MM.1S (cell line): ENCODE data around the gene DAB2IP.

Experiments
- DNase-seq: peaks from one replicate; pipeline ENCODE4 v3.0.0-alpha.2; 2015
- H2AFZ ChIP-seq: fragments of 300-600 bp; sonication (generic); 2 replicates; pipeline ENCODE4 v1.6.0; 2016; ENCODE audit warnings: antibody characterized with exemption, low read length
- H3F3A ChIP-seq: fragments of 300-600 bp; sonication (generic); 2 replicates; pipeline ENCODE4 v1.6.1; 2016; ENCODE audit warnings: mild to moderate bottlenecking, antibody characterized with exemption, low read length, moderate library complexity, mixed read lengths; ENCODE audit not compliant: insufficient read depth
- H3K27ac ChIP-seq: fragments of 300-600 bp; sonication (generic); 2 replicates; pipeline ENCODE4 v1.5.1; 2016; ENCODE audit warnings: mild to moderate bottlenecking, low read length
- H3K27me3 ChIP-seq: fragments of 300-600 bp; sonication (generic); replicated peaks from 2 replicates; pipeline ENCODE4 v1.6.0; 2016; ENCODE audit warnings: low read length; ENCODE audit not compliant: insufficient read depth
- H3K36me3 ChIP-seq: fragments of 300-600 bp; sonication (generic); replicated peaks from 2 replicates; pipeline ENCODE4 v1.6.1; 2016; ENCODE audit warnings: mild to moderate bottlenecking, low read length, mixed read lengths; ENCODE audit not compliant: insufficient read depth
- H3K4me1 ChIP-seq: fragments of 300-600 bp; sonication (generic); 2 replicates; pipeline ENCODE4 v1.6.1; 2016; ENCODE audit warnings: low read length, mixed read lengths
- H3K4me2 ChIP-seq: fragments of 300-600 bp; sonication (generic); 2 replicates; pipeline ENCODE4 v1.6.0; 2016; ENCODE audit warnings: low read depth, low read length
- H3K4me3 ChIP-seq: fragments of 300-600 bp; sonication (generic); 2 replicates; pipeline ENCODE4 v1.5.1; 2016; ENCODE audit warnings: low read length, mixed read lengths
- H3K79me2 ChIP-seq: fragments of 300-600 bp; sonication (generic); 2 replicates; pipeline ENCODE4 v1.6.1; 2016; ENCODE audit warnings: mixed run types, low read length, mixed read lengths
- H3K9ac ChIP-seq: fragments of 300-600 bp; sonication (generic); 2 replicates; pipeline ENCODE4 v1.6.1; 2016; ENCODE audit warnings: low read length, mixed read lengths
- H3K9me2 ChIP-seq: fragments of 300-600 bp; sonication (generic); replicated peaks from 2 replicates; pipeline ENCODE4 v1.6.1; 2016; ENCODE audit warnings: mild to moderate bottlenecking, low read length, mixed read lengths; ENCODE audit not compliant: insufficient read depth
- H3K9me3 ChIP-seq: fragments of 300-600 bp; sonication (generic); replicated peaks from 2 replicates; pipeline ENCODE4 v1.6.1; 2016; ENCODE audit warnings: mild to moderate bottlenecking, low read length, mixed read lengths; ENCODE audit not compliant: insufficient read depth
- H4K20me1 ChIP-seq: fragments of 300-600 bp; sonication (generic); 2 replicates; pipeline ENCODE4 v1.6.1; 2016; ENCODE audit warnings: mild to moderate bottlenecking, low read length, moderate library complexity, mixed read lengths; ENCODE audit not compliant: insufficient read depth
- CTCF ChIP-seq: fragments of 300-600 bp; sonication (generic); IDR thresholded peaks from 2 replicates; pipeline ENCODE4 v1.5.1; 2016; ENCODE audit warnings: antibody characterized with exemption, low read length, mixed read lengths
- EZH2 ChIP-seq: fragments of 300-600 bp; sonication (generic); optimal IDR thresholded peaks from 2 replicates; pipeline ENCODE3; 2017; ENCODE audit warnings: low read depth, mild to moderate bottlenecking, antibody characterized with exemption, low read length, mixed read lengths
- EZH2phosphoT487 ChIP-seq: fragments of 300-600 bp; sonication (generic); IDR thresholded peaks from 2 replicates; pipeline ENCODE4 v1.6.1; 2018; ENCODE audit warnings: antibody characterized with exemption, low read length

The DAB2IP gene

GRCh38 chr9:121734465-121734864 is 83.0 kb downstream of the DAB2IP start:
- no peak overlapping the region for H3K27ac ChIP-seq
- DNase-seq = no peak
- H3K9ac ChIP-seq = no peak overlapping the region
- H3K36me3 ChIP-seq = no peaks in the 10 kb centered on the region
- no peak for TF ChIP-seq EZH2phosphoT487
- no peak for TF ChIP-seq CTCF
- no peak for TF ChIP-seq EZH2
- no peak overlapping the region for H3K4me3 ChIP-seq
- H4K20me1 ChIP-seq = no peaks in the 10 kb centered on the region
- H3F3A ChIP-seq = no peaks in the 10 kb centered on the region
- H3K9me3 ChIP-seq = no peaks in the 10 kb centered on the region
- no peak overlapping the region for H3K4me2 ChIP-seq
- no peaks in the 10 kb centered on the region for H3K79me2 ChIP-seq
- H3K27me3 ChIP-seq = no peaks in the 10 kb centered on the region
- no peak overlapping the region for H2AFZ ChIP-seq
- H3K4me1 ChIP-seq = peaks cover 26% of the 10 kb centered on the region
- no peaks in the 10 kb centered on the region for H3K9me2 ChIP-seq

- H3K27me3 ChIP-seq = no peaks in the 10 kb centered on the region
- H3K9me2 ChIP-seq = no peaks in the 10 kb centered on the region
- no peaks in the 10 kb centered on the region for H4K20me1 ChIP-seq
- no peak overlapping the region for H3K4me3 ChIP-seq
- no peak overlapping the region for H2AFZ ChIP-seq
- H3K79me2 ChIP-seq = no peaks in the 10 kb centered on the region
- H3K4me2 ChIP-seq = no peak overlapping the region
- H3K9me3 ChIP-seq = no peaks in the 10 kb centered on the region
- H3K36me3 ChIP-seq = no peaks in the 10 kb centered on the region
- no peak overlapping the region for H3K9ac ChIP-seq
- H3F3A ChIP-seq = no peaks in the 10 kb centered on the region
- H3K27ac ChIP-seq = no peak overlapping the region
- peaks cover 26% of the 10 kb centered on the region for H3K4me1 ChIP-seq
- TF ChIP-seq EZH2 = no peak
- peak; percentile 37 for TF ChIP-seq CTCF
- TF ChIP-seq EZH2phosphoT487 = no peak
- no peak for DNase-seq
These were observed 83.8 kb downstream of the DAB2IP start for GRCh38 chr9:121735065-121735792.

GRCh38 chr9:121735793-121736770 is 84.6 kb downstream of the DAB2IP start:
- no peak overlapping the region for H3K27ac ChIP-seq
- no peaks in the 10 kb centered on the region for H4K20me1 ChIP-seq
- no peak overlapping the region for H2AFZ ChIP-seq
- H3K27me3 ChIP-seq = no peaks in the 10 kb centered on the region
- no peak for TF ChIP-seq EZH2
- no peak for TF ChIP-seq EZH2phosphoT487
- no peak for TF ChIP-seq CTCF
- no peaks in the 10 kb centered on the region for H3F3A ChIP-seq
- no peaks in the 10 kb centered on the region for H3K9me2 ChIP-seq
- H3K4me1 ChIP-seq = peaks cover 26% of the 10 kb centered on the region
- no peaks in the 10 kb centered on the region for H3K79me2 ChIP-seq
- no peaks in the 10 kb centered on the region for H3K36me3 ChIP-seq
- H3K9me3 ChIP-seq = no peaks in the 10 kb centered on the region
- DNase-seq = no peak
- no peak overlapping the region for H3K4me3 ChIP-seq
- H3K9ac ChIP-seq = no peak overlapping the region
- H3K4me2 ChIP-seq = no peak overlapping the region
